GM20000 (cell line): Measurements from ENCODE around the gene PAK6.

Experiments
- DNase-seq: peaks from one replicate; pipeline ENCODE4 v3.0.0; 2012; ENCODE audit warnings: low spot score
- CTCF ChIP-seq: IDR thresholded peaks from 2 replicates; pipeline ENCODE4 v1.5.1; 2012; ENCODE audit warnings: mild to moderate bottlenecking, control low read depth; ENCODE audit errors: extremely low read depth, missing control alignments

The PAK6 gene

GRCh38 chr15:40238532-40239403, at the start of gene PAK6:
Gene PAK6 (plus strand): TSS chr15:40239063. CDS start chr15:40264786, 25,723 bp downstream.
- no peak for TF ChIP-seq CTCF
- peak; percentile 60 for DNase-seq

GRCh38 chr15:40190591-40190990, 48.3 kb upstream of the PAK6 start:
- DNase-seq: no peak
- TF ChIP-seq CTCF: no peak

- no peak for DNase-seq
- no peak for TF ChIP-seq CTCF
Measured at GRCh38 chr15:40192942-40193341, 45.9 kb upstream of the PAK6 start.

GRCh38 chr15:40197434-40197833, 41.4 kb upstream of the PAK6 start:
- DNase-seq: no peak
- no peak for TF ChIP-seq CTCF

- no peak for TF ChIP-seq CTCF
Measured at GRCh38 chr15:40198355-40199085, 40.3 kb upstream of the PAK6 start.

GRCh38 chr15:40204100-40204499, 34.8 kb upstream of the PAK6 start:
- TF ChIP-seq CTCF: no peak

More at GRCh38 chr15:40198355-40199085, 40.3 kb upstream of the PAK6 start:
- DNase-seq: no peak

More at GRCh38 chr15:40204100-40204499, 34.8 kb upstream of the PAK6 start:
- no peak for DNase-seq
